Hepatocyte (in vitro differentiated cells): Measurements from ENCODE around the gene C6.

Experiments
- CTCF ChIP-seq: fragments of 200-600 bp; sonication (generic); IDR thresholded peaks from 2 replicates; pipeline ENCODE4 v1.5.1; 2016; ENCODE audit warnings: antibody characterized with exemption, mild to moderate bottlenecking; ENCODE audit not compliant: poor library complexity
- EZH2 ChIP-seq: fragments of 200-600 bp; sonication (generic); IDR thresholded peaks from 2 replicates; pipeline ENCODE4 v1.6.1; 2016; ENCODE audit warnings: antibody characterized with exemption, mild to moderate bottlenecking, borderline replicate concordance
- EZH2phosphoT487 ChIP-seq: fragments of 200-600 bp; sonication (generic); IDR thresholded peaks from one replicate; pipeline ENCODE4 v1.6.1; 2018; ENCODE audit warnings: antibody characterized with exemption, mild to moderate bottlenecking, low read depth, moderate library complexity; ENCODE audit not compliant: unreplicated experiment, severe bottlenecking

- TF ChIP-seq CTCF (no peak), EZH2 (no peak), EZH2phosphoT487 (no peak)
Observed at GRCh38 chr5:41234475-41234874, 21.1 kb upstream of the C6 start.
